Keratinocyte (primary cell): ENCODE results near the gene CLMN. TPM values are rescaled to one million over a fixed set of nuclear protein-coding genes. Genes with fewer than 3 reads are reported as not detected.

Experiments used
- DNase-seq: peaks from one replicate; pipeline ENCODE4 v3.0.0-alpha.2; 2011; ENCODE audit warnings: low read depth, missing footprints, low spot score
- FAIRE-seq: peaks from 2 replicates; lab custom pipeline; 2011; peaks lifted over from hg19 to GRCh38; lab: Jason Lieb, UNC
- H2AFZ ChIP-seq: 2 replicates; pipeline ENCODE4 v1.6.0; 2012; ENCODE audit warnings: low read length, control low read depth, inconsistent platforms; ENCODE audit not compliant: control insufficient read depth
- H3K27ac ChIP-seq: 2 replicates; pipeline ENCODE4 v1.5.1; 2011; ENCODE audit warnings: low read length; ENCODE audit not compliant: control insufficient read depth, insufficient read depth
- H3K27me3 ChIP-seq: 3 replicates; pipeline ENCODE4 v1.6.0; 2011; ENCODE audit warnings: low read length; ENCODE audit not compliant: control insufficient read depth, insufficient read depth; ENCODE audit errors: extremely low read depth
- H3K36me3 ChIP-seq, 2 experiments: 2 replicates in 1 of 2; 3 replicates in 1 of 2; pipeline ENCODE4 v1.5.1; 2011; ENCODE audit warnings: low read length in 2 of 2, mild to moderate bottlenecking in 1 of 2; ENCODE audit not compliant: control insufficient read depth in 2 of 2, insufficient read depth in 2 of 2; ENCODE audit errors: extremely low read depth in 1 of 2
- H3K4me1 ChIP-seq: 3 replicates; pipeline ENCODE4 v1.5.1; 2011; ENCODE audit warnings: low read length; ENCODE audit not compliant: control insufficient read depth, insufficient read depth; ENCODE audit errors: extremely low read depth
- H3K4me2 ChIP-seq: 3 replicates; pipeline ENCODE4 v1.6.0; 2011; ENCODE audit warnings: low read depth, low read length; ENCODE audit not compliant: control insufficient read depth, insufficient read depth; ENCODE audit errors: extremely low read depth
- H3K4me3 ChIP-seq, 3 experiments: fragments of 200-600 bp in 1 of 3; sonication (generic) in 1 of 3; 2 replicates in 2 of 3; 3 replicates in 1 of 3; pipeline ENCODE4 v1.5.1; 2011 to 2016; ENCODE audit warnings: low read length in 3 of 3, mild to moderate bottlenecking in 3 of 3, control low read depth in 2 of 3, inconsistent platforms in 1 of 3, low read depth in 1 of 3, mixed read lengths in 1 of 3, mixed run types in 1 of 3, moderate library complexity in 1 of 3; ENCODE audit not compliant: control insufficient read depth in 2 of 3, insufficient read depth in 2 of 3; ENCODE audit errors: extremely low read depth in 1 of 3
- H3K79me2 ChIP-seq: 2 replicates; pipeline ENCODE4 v1.6.0; 2012; ENCODE audit warnings: low read length; ENCODE audit not compliant: control insufficient read depth, insufficient read depth
- H3K9ac ChIP-seq: 3 replicates; pipeline ENCODE4 v1.6.0; 2011; ENCODE audit warnings: low read length; ENCODE audit not compliant: control insufficient read depth, insufficient read depth; ENCODE audit errors: extremely low read depth
- H3K9me1 ChIP-seq: 3 replicates; pipeline ENCODE4 v1.6.0; 2011; ENCODE audit warnings: low read length; ENCODE audit not compliant: control insufficient read depth, insufficient read depth; ENCODE audit errors: extremely low read depth
- H3K9me3 ChIP-seq: 2 replicates; pipeline ENCODE4 v1.5.1; 2012; ENCODE audit warnings: low read depth, low read length; ENCODE audit not compliant: control insufficient read depth
- H4K20me1 ChIP-seq: 3 replicates; pipeline ENCODE4 v1.6.0; 2011; ENCODE audit warnings: low read length; ENCODE audit not compliant: control insufficient read depth, insufficient read depth; ENCODE audit errors: extremely low read depth
- CTCF ChIP-seq, 3 experiments: IDR thresholded peaks in 1 of 3; conservative IDR thresholded peaks in 1 of 3; optimal IDR thresholded peaks in 1 of 3; 2 replicates in 2 of 3; 3 replicates in 1 of 3; pipeline versions ENCODE3 to v1.5.1; 2011; ENCODE audit warnings: low read length in 3 of 3, mild to moderate bottlenecking in 3 of 3, moderate library complexity in 2 of 3, control low read depth in 1 of 3, inconsistent platforms in 1 of 3; ENCODE audit not compliant: insufficient read depth in 2 of 3; ENCODE audit errors: extremely low read depth in 1 of 3
- EZH2 ChIP-seq: IDR thresholded peaks from one replicate; pipeline ENCODE4 v1.6.1; 2012; ENCODE audit warnings: inconsistent platforms, mild to moderate bottlenecking, low read length, moderate library complexity
- dilution Hi-C: fragments of 300-500 bp; cut with MboI; formaldehyde crosslinking; loops from one replicate; pipeline ENCODE4 v1.7.0; 2020; ENCODE audit warnings: low sequenced_read_pairs; ENCODE audit not compliant: extremely low pct_ligation_motif_present
- polyA plus RNA-seq, 5 experiments: library from polyadenylated mRNA; depleted of rRNA in 3 of 5; stranded (reverse) in 3 of 5; stranded (forward) in 1 of 5; unstranded in 1 of 5; fragments of >200 nt; gene quantifications; 1 replicate in 1 of 5; 2 replicates in 3 of 5; 3 replicates in 1 of 5; pipeline versions ENCODE4 v1.2.1 to v1.2.3, GENCODE V29; 2011 to 2012; ENCODE audit warnings: missing spikeins in 2 of 5, low read depth in 1 of 5, low replicate concordance in 1 of 5

Gene CLMN
- polyA plus RNA-seq, 1 donor (not counting 4 experiments of a cell fraction or from before 2014, with no cell fraction given), result 6.1 TPM

GRCh38 chr14:95246870-95247269, 72.8 kb downstream of the CLMN start:
- Histone ChIP-seq H4K20me1 (no peaks in the 10 kb centered on the region), H3K27ac (no peak overlapping the region), H3K4me2 (no peak overlapping the region), H3K79me2 (no peaks in the 10 kb centered on the region), H3K9me1 (no peaks in the 10 kb centered on the region), H3K27me3 (no peaks in the 10 kb centered on the region), H3K4me3 (no peak overlapping the region), H2AFZ (no peak overlapping the region), H3K9me3 (no peaks in the 10 kb centered on the region), H3K36me3 (no peaks in the 10 kb centered on the region), H3K4me1 (peaks cover 6% of the 10 kb centered on the region), H3K9ac (no peak overlapping the region)
- DNase-seq, result no peak
- TF ChIP-seq EZH2, result no peak
- no peak for TF ChIP-seq CTCF (optimal IDR thresholded peaks at IDR 0.05 in 1 of 3, IDR thresholded peaks at IDR 0.05 in 1 of 3, conservative IDR thresholded peaks at IDR 0.05 in 1 of 3; ENCODE audit: extremely low read depth in 1 of 3, insufficient read depth in 2 of 3, low read length in 3 of 3)
- dilution Hi-C loops, result no loop called here
- FAIRE-seq, result no peak

GRCh38 chr14:95245334-95245733, 74.4 kb downstream of the CLMN start:
- Histone ChIP-seq H3K79me2 (no peaks in the 10 kb centered on the region), H3K9me3 (no peaks in the 10 kb centered on the region), H3K4me1 (peaks cover 6% of the 10 kb centered on the region), H3K27me3 (no peaks in the 10 kb centered on the region), H3K4me2 (no peak overlapping the region), H3K4me3 (no peak overlapping the region), H4K20me1 (no peaks in the 10 kb centered on the region), H3K36me3 (no peaks in the 10 kb centered on the region), H3K9me1 (no peaks in the 10 kb centered on the region), H3K9ac (no peak overlapping the region), H2AFZ (no peak overlapping the region), H3K27ac (no peak overlapping the region)
- dilution Hi-C loops, result no loop called here
- no peak for TF ChIP-seq EZH2
- no peak for TF ChIP-seq CTCF (optimal IDR thresholded peaks at IDR 0.05 in 1 of 3, IDR thresholded peaks at IDR 0.05 in 1 of 3, conservative IDR thresholded peaks at IDR 0.05 in 1 of 3; ENCODE audit: extremely low read depth in 1 of 3, insufficient read depth in 2 of 3, low read length in 3 of 3)
- FAIRE-seq (no peak), DNase-seq (no peak)
